AG04450 (cell line): Measurements from ENCODE around the gene PRKAG2. TPM values are rescaled to one million over a fixed set of nuclear protein-coding genes. Genes with fewer than 3 reads are reported as not detected.

Source experiments
- CTCF ChIA-PET: fragments of 300-600, 350-600 bp; formaldehyde crosslinking; extraction: SDS; loops from one replicate; lab custom pipeline; 2022; ENCODE audit warnings: antibody characterized with exemption, inconsistent platforms; lab: Charles Lee
- POLR2A ChIA-PET: fragments of 350-600 bp; formaldehyde crosslinking; extraction: SDS; loops from one replicate; lab custom pipeline; 2021; ENCODE audit warnings: antibody characterized with exemption, inconsistent platforms; lab: Yijun Ruan, JAX
- DNase-seq: peaks from one replicate; pipeline ENCODE4 v3.0.0-alpha.2; 2011; ENCODE audit warnings: low read depth, low spot score
- H3K27ac ChIP-seq: one replicate; pipeline ENCODE4 v1.5.1; 2012; ENCODE audit warnings: low read depth, low read length, control low read depth
- H3K27me3 ChIP-seq: one replicate; pipeline ENCODE4 v1.6.0; 2012; ENCODE audit warnings: low read length; ENCODE audit not compliant: control insufficient read depth, insufficient read depth
- H3K4me3 ChIP-seq: 2 replicates; pipeline ENCODE4 v1.5.1; 2011; ENCODE audit warnings: mild to moderate bottlenecking, low read depth, low read length, control low read depth
- H3K9me3 ChIP-seq: 2 replicates; pipeline ENCODE4 v1.5.1; 2012; ENCODE audit warnings: low read length; ENCODE audit not compliant: control insufficient read depth, insufficient read depth
- CTCF ChIP-seq: IDR thresholded peaks from 2 replicates; pipeline ENCODE4 v1.5.1; 2011; ENCODE audit warnings: low read depth, low read length, control low read depth, inconsistent platforms
- polyA plus RNA-seq: library from polyadenylated mRNA; depleted of rRNA; stranded (reverse); fragments of >200 nt; gene quantifications from 2 replicates; pipeline ENCODE4 v1.2.3, GENCODE V29; 2011

Gene PRKAG2
- polyA plus RNA-seq, 1 experiment = 45.0 TPM

DNA sequence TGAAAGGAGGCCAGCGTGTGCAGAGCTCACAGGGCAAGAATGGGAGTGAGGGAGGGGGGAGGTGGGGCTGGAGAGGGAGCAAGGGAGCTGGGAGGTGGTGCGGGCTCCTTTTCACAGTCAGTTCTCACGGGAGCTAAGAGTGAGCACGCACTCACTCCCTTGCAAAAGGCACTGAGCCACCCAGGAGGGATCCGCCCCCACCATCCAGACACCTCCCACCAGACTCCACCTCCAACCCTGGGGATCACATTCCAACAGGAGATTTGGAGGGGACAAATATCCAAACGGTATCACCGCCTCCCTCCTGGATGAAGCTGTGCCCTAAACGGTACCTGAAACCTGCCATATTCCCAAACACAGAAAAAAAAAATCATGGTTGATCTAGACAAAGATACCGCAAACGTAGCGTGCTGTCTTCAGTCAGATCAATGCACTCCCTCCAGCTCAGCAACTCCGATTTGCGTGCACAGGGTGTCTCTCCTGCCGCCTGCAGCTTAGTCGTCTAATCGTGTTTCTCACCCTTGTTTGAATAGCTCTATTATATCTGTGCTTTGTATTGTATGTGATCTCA, 20.3 kb upstream of the PRKAG2 start:
- CTCF ChIA-PET = interaction anchor here (0.5 to 0.6 kb wide), 2 partner anchors 27 to 36 kb away, joined by 3 to 4 read pairs; no protein-coding TSS in a partner anchor
- Histone ChIP-seq H3K4me3 (no peak overlapping the region), H3K9me3 (no peaks in the 10 kb centered on the region), H3K27me3 (peaks cover 18% of the 10 kb centered on the region), H3K27ac (no peak overlapping the region)
- TF ChIP-seq CTCF = no peak
- DNase-seq = no peak
- POLR2A ChIA-PET = no interaction called here

DNA sequence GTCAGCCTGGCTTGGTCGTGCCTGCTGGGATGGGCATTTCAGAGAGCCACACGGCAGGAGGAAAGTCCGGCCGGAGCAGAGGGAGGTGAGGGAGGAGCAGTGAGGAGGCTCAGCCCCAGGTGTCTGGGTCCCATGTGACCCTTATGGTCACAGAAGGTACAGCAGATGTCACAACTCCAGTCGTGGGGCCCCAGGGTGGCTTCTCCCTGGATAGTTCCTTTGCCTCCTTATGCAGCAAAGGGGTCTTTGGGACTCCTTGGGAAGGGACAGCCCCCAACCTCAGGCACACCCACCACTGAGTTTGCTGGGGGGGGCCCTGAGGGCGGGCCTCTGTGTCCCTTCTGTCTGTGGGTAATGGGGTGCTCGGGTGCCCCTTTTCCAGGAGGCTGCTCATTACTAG, 19.6 kb upstream of the PRKAG2 start:
- Histone ChIP-seq H3K4me3 (no peak overlapping the region), H3K27me3 (peaks cover 23% of the 10 kb centered on the region), H3K27ac (no peak overlapping the region), H3K9me3 (no peaks in the 10 kb centered on the region)
- no peak for DNase-seq
- TF ChIP-seq CTCF = no peak
- POLR2A ChIA-PET = no interaction called here
- CTCF ChIA-PET = interaction anchor here (0.5 kb wide), 1 partner anchor 28 kb away, joined by 3 read pairs; no protein-coding TSS in a partner anchor

DNA sequence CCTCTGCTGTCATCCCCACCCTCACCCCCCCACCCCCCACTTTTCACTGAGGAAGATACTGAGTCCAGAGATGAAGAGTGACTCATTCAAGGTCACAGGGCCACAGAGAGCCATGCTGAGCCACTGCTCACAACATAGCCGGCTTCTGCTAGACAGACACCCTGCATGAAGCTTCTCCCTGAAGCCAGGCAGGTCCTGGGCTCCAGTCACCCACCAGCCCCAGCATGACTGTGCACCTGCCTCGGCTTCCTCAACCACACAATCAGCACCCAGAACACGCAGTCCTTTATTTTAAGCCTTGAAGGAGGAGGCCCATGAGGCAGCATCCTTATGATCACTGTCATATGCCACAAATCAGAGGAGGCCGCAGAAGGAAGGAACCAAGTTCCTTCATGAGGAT, 19.2 kb upstream of the PRKAG2 start:
- ChIA-PET POLR2A (interaction anchor here (0.8 kb wide), 1 partner anchor 13 kb away, joined by 3 read pairs; no protein-coding TSS in a partner anchor), CTCF (no interaction called here)
- no peak for TF ChIP-seq CTCF
- H3K9me3 ChIP-seq = no peaks in the 10 kb centered on the region
- H3K4me3 ChIP-seq = no peak overlapping the region
- H3K27me3 ChIP-seq = peaks cover 25% of the 10 kb centered on the region
- DNase-seq = no peak
- no peak overlapping the region for H3K27ac ChIP-seq

GRCh38 chr7:151895631-151896031, 18.7 kb upstream of the PRKAG2 start:
- CTCF ChIA-PET = no interaction called here

More at GRCh38 chr7:151895631-151896031, 18.7 kb upstream of the PRKAG2 start:
- Histone ChIP-seq H3K27ac (no peak overlapping the region), H3K27me3 (peaks cover 26% of the 10 kb centered on the region), H3K4me3 (no peak overlapping the region), H3K9me3 (no peaks in the 10 kb centered on the region)
- DNase-seq = no peak
- TF ChIP-seq CTCF = no peak
- POLR2A ChIA-PET = interaction anchor here (0.8 kb wide), 1 partner anchor 13 kb away, joined by 3 read pairs; no protein-coding TSS in a partner anchor
